NB4 (cell line): ENCODE results near the gene OSBP.

ENCODE experiments used
- CTCF ChIP-seq: IDR thresholded peaks from one replicate; pipeline ENCODE4 v1.5.1; 2012; ENCODE audit warnings: low read depth, low read length
- MYC ChIP-seq: IDR thresholded peaks from 2 replicates; pipeline ENCODE4 v1.6.1; 2011; ENCODE audit warnings: low read depth, low read length
- POLR2A ChIP-seq: IDR thresholded peaks from 2 replicates; pipeline ENCODE4 v1.6.1; 2011; ENCODE audit warnings: mild to moderate bottlenecking; ENCODE audit not compliant: insufficient read length; ENCODE audit errors: extremely low read depth

GRCh38 chr11:59555601-59556114 lies 59.9 kb downstream of the OSBP start:
- TF ChIP-seq POLR2A (no peak), CTCF (no peak), MYC (no peak)
